Aorta (tissue), 5 donors: ENCODE measurements around the gene KIF16B. TPM values are rescaled to one million over a fixed set of nuclear protein-coding genes. Genes with fewer than 3 reads are reported as not detected.
"Not testable (repeated sequence)": the region's sequence is repeated elsewhere in the genome, so short reads cannot be mapped to it uniquely, and the experiment has no call there.

Source experiments
- ATAC-seq: fragments of 200-7000 bp; cut with Tn5 transposase; one replicate; pipeline ENCODE4 v1.9.1; 2022; ENCODE audit warnings: moderate library complexity; ENCODE audit not compliant: low FRiP score
- DNase-seq, 2 donors: peaks; one replicate each; pipeline ENCODE4 v3.0.0-alpha.2; 2020
- H3K27ac ChIP-seq, 2 donors: one replicate each; pipeline ENCODE4 v1.5.1; 2013; ENCODE audit warnings: low read length in 2 of 2, mild to moderate bottlenecking in 2 of 2, moderate library complexity in 2 of 2, control low read depth in 1 of 2, inconsistent platforms in 1 of 2, low read depth in 1 of 2
- H3K27me3 ChIP-seq, 2 donors: one replicate each; pipeline ENCODE4 v1.6.1; 2013; ENCODE audit warnings: control low read depth in 1 of 2, low read length in 1 of 2, mild to moderate bottlenecking in 1 of 2, moderate library complexity in 1 of 2; ENCODE audit not compliant: insufficient read depth in 2 of 2, control insufficient read depth in 1 of 2
- H3K36me3 ChIP-seq, 2 donors: one replicate each; pipeline ENCODE4 v1.6.1; 2013; ENCODE audit warnings: control low read depth in 1 of 2, low read length in 1 of 2, mild to moderate bottlenecking in 1 of 2; ENCODE audit not compliant: insufficient read depth in 2 of 2, control insufficient read depth in 1 of 2
- H3K4me1 ChIP-seq, 2 donors: one replicate each; pipeline ENCODE4 v1.6.1; 2013; ENCODE audit warnings: low read length in 2 of 2, control low read depth in 1 of 2, mild to moderate bottlenecking in 1 of 2, moderate library complexity in 1 of 2; ENCODE audit not compliant: insufficient read depth in 2 of 2, control insufficient read depth in 1 of 2
- H3K4me3 ChIP-seq, 2 donors: one replicate each; pipeline ENCODE4 v1.5.1; 2013; ENCODE audit warnings: low read length in 2 of 2, control low read depth in 1 of 2, mild to moderate bottlenecking in 1 of 2
- H3K9me3 ChIP-seq: one replicate; pipeline ENCODE4 v1.6.1; 2013; ENCODE audit warnings: mild to moderate bottlenecking, low read length; ENCODE audit not compliant: control insufficient read depth
- WGBS, 2 donors: extraction: QIAGEN DNeasy Blood & Tissue Kit; methylation state at CpG; one replicate each; pipeline ENCODE4 v1.1.7; 2013; 5-methylcytosine and 5-hydroxymethylcytosine counted together
- intact Hi-C, 2 donors: fragments of 100-400 bp; cut with DNase I; formaldehyde crosslinking; loops; one replicate each; pipeline versions ENCODE4 v1.14.2 to v1.15.0; 2022
- polyA plus RNA-seq, 2 donors: library from polyadenylated mRNA; stranded (reverse); fragments of 200-250 nt; gene quantifications; one replicate each; pipeline ENCODE4 v1.2.3, GENCODE V29; 2013
- total RNA-seq, 2 donors: library from RNA; stranded (reverse); fragmentation: NEBNext Ultra II Directional; extraction: Animal tissue kit (Norgen Biotek cat#: 25700); gene quantifications; one replicate each; pipeline ENCODE4 v1.2.1, GENCODE V29; 2021
- donor health status: healthy with polysubstance abuse.
- donor health status: Bipolar disorder and iron deficiency.
- donor health status: DM: no; HTN: no; CAD: no.
- donor health status: DM: no; HTN: no; CAD: no.
- donor health status: DM: yes; HTN: yes; CAD: no.

The KIF16B gene
- total and polyA plus RNA-seq, 4 donors: 6.5 to 20.6 (median 13.8) TPM

- Histone ChIP-seq H3K4me3 (no peak overlapping the region), H3K4me1 (no peaks in the 10 kb centered on the region), H3K27ac (no peak overlapping the region), H3K9me3 (peaks cover 5% of the 10 kb centered on the region), H3K36me3 (no peaks in the 10 kb centered on the region), H3K27me3 (peaks cover 0 to 1% of the 10 kb centered on the region in 2 donors)
- ATAC-seq (no peak), DNase-seq (no peak)
- intact Hi-C loops: no loop called here
- WGBS, 2 donors: 94 to 96% methylated on average over 5 of the region's 5 CpGs
Observed at GRCh38 chr20:16265334-16265733, 307.9 kb downstream of the KIF16B start.

DNA sequence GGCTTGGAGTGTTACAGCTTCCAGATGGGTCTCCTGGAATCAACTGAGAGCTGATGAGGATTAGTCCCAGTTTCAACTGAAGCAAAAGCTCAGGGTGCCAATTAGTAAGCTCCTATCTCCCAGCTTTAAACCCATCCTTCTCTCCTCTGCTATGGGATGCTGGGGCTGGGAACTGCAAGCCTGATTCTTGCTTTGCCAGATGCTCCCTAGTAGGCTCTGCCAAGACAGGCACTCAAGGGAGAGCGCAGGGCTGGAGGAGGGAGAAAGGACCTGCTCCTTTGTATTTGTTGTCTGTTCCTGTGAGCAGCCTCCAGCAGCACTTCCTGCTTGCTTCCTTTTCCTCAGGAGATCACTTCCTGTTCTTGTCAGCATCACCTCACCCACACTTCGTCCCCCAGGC, 309.7 kb downstream of the KIF16B start:
- intact Hi-C loops: no loop called here
- Histone ChIP-seq H3K4me3 (no peak overlapping the region), H3K27me3 (no peaks in the 10 kb centered on the region), H3K27ac (no peak overlapping the region), H3K9me3 (peaks cover 4% of the 10 kb centered on the region), H3K4me1 (no peaks in the 10 kb centered on the region), H3K36me3 (no peaks in the 10 kb centered on the region)
- WGBS, 2 donors: 42 to 47% methylated on average over 2 of the region's 2 CpGs
- DNase-seq (no peak), ATAC-seq (no peak)

DNA sequence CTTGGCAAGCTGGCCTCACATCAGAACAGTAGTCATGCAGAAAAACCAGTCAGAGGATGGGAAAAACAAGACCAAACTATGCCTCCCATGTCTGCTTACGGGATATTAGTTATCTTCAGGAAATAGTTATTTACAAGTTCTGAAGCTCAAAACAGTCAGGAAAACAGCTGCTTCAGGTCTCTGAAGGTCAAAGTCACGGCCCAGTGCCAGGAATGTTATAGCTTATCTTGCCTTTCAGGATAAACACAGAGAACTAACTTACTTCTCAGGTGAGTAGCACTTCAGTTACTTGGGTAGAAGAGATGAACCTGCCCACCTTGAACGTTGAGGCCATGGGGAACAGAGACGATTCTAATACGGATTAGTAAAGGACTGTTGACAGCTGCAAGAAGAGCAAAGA, 310.7 kb downstream of the KIF16B start:
- WGBS, 2 donors: 87 to 89% methylated on average over 5 of the region's 5 CpGs
- DNase-seq: no peak

DNA sequence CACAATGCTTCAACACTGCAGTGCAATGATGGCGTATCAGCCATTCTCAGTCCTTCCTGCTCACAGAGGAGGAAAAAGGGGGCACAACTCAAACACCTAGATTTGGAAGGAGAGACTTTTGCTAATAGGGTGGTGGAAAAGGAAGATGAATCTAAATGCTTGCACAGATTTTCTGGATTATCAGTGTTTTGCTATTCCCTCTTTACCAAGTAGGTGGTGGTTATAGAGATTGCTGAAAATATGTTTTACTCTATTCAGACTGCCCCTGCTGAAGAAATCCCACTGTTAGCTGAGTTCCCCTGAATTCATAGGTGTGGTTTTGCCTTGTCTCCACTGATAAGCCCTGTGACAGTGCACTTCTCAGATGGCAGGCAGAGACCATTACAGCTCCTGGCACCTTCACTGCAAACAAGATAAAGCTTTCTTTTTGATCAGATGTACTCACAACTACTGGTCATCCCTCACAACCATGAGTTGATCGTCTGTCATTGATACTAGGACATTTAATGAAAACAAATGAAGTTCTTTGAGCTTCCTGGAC, 311.4 kb downstream of the KIF16B start:
- Histone ChIP-seq H3K27ac (no peak overlapping the region), H3K27me3 (no peaks in the 10 kb centered on the region), H3K36me3 (no peaks in the 10 kb centered on the region), H3K4me1 (no peaks in the 10 kb centered on the region), H3K4me3 (no peak overlapping the region), H3K9me3 (peaks cover 2% of the 10 kb centered on the region)
- WGBS, 2 donors: 76 to 78% methylated on average over 2 of the region's 2 CpGs
- DNase-seq (no peak), ATAC-seq (no peak)
- intact Hi-C loops: no loop called here

More for the DNA sequence above, 310.7 kb downstream of the KIF16B start:
- no peaks in the 10 kb centered on the region for H3K4me1 ChIP-seq
- no peaks in the 10 kb centered on the region for H3K27me3 ChIP-seq
- no peak overlapping the region for H3K4me3 ChIP-seq
- intact Hi-C loops: no loop called here
- H3K9me3 ChIP-seq: peaks cover 4% of the 10 kb centered on the region
- H3K27ac ChIP-seq: no peak overlapping the region
- H3K36me3 ChIP-seq: no peaks in the 10 kb centered on the region
- ATAC-seq: no peak

GRCh38 chr20:16260911-16261310, 312.3 kb downstream of the KIF16B start:
- ATAC-seq (no peak), DNase-seq (no peak)
- Histone ChIP-seq H3K36me3 (no peaks in the 10 kb centered on the region), H3K4me1 (no peaks in the 10 kb centered on the region), H3K27ac (no peak overlapping the region), H3K27me3 (no peaks in the 10 kb centered on the region), H3K4me3 (no peak overlapping the region), H3K9me3 (no peaks in the 10 kb centered on the region)
- WGBS, 2 donors: 83 to 86% methylated on average over 7 of the region's 7 CpGs
- intact Hi-C loops: no loop called here

DNA sequence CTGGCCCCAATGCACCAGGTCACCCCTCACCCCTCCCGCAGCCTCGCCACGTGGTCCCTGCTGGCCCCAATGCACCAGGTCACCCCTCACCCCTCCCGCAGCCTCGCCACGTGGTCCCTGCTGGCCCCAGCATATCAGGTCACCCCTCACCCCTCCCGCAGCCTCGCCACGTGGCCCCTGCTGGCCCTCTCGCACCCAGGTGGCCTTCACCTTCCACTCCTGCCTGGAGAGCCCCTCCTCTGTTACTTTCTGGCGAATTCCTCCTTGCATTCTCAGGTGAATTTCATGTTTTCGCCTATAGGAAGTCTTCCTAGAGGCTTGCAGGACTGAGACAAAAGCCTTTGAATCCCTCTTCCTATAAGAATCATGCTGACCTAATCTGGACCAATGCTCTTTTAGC, 313.1 kb downstream of the KIF16B start:
- H3K4me3 ChIP-seq, DNase-seq, ATAC-seq, intact Hi-C loops, H3K4me1 ChIP-seq, H3K27ac ChIP-seq, H3K27me3 ChIP-seq, H3K9me3 ChIP-seq, H3K36me3 ChIP-seq: not testable (repeated sequence)
- 78 to 90% methylated on average over 6 to 9 of the region's 12 CpGs for WGBS, 2 donors

- 97 to 100% methylated on average over 3 of the region's 3 CpGs for WGBS, 2 donors
- Histone ChIP-seq H3K4me3 (no peak overlapping the region), H3K9me3 (no peaks in the 10 kb centered on the region), H3K36me3 (no peaks in the 10 kb centered on the region), H3K4me1 (no peaks in the 10 kb centered on the region), H3K27ac (no peak overlapping the region), H3K27me3 (no peaks in the 10 kb centered on the region)
- ATAC-seq (no peak), DNase-seq (no peak)
- intact Hi-C loops: no loop called here
Observed at GRCh38 chr20:16258766-16259165, 314.5 kb downstream of the KIF16B start.

DNA sequence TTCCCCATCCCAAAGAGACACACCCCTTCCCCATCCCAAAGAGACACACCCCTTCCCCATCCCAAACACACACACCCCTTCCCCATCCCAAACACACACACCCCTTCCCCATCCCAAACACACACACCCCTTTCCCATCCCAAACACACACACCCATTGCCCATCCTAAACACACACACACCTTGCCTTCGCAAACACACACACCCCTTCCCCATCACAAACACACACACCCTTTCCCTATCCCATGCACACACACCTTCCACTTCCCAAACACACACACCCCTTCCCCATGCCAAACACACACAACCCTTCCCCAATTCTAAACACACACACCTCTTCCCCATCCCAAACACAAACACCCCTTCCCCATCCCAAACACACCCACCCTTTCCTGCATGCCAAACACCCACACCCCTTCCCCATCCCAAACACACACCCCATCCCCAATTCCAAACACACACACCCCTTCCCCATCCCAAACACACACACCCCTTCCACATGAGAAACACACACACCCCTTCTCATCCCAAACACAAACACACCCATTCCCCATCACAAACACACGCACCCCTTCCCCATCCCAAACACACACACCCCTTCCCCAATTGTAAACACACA, 315.3 kb downstream of the KIF16B start:
- DNase-seq (no peak), ATAC-seq (no peak)
- Histone ChIP-seq H3K36me3 (no peaks in the 10 kb centered on the region), H3K4me1 (no peaks in the 10 kb centered on the region), H3K4me3 (no peak overlapping the region), H3K27me3 (no peaks in the 10 kb centered on the region), H3K27ac (no peak overlapping the region), H3K9me3 (no peaks in the 10 kb centered on the region)
- intact Hi-C loops: no loop called here
- 90 to 95% methylated on average over 2 of the region's 2 CpGs for WGBS, 2 donors

GRCh38 chr20:16257021-16257420, 316.2 kb downstream of the KIF16B start:
- Histone ChIP-seq H3K27ac (no peak overlapping the region), H3K36me3 (no peaks in the 10 kb centered on the region), H3K4me3 (no peak overlapping the region), H3K9me3 (no peaks in the 10 kb centered on the region), H3K4me1 (no peaks in the 10 kb centered on the region), H3K27me3 (no peaks in the 10 kb centered on the region)
- DNase-seq (no peak), ATAC-seq (no peak)
- 90 to 93% methylated on average over 7 of the region's 7 CpGs for whole genome bisulfite sequencing, 2 donors
- intact Hi-C loops: no loop called here
